ENCODE data around the gene P2RX2. TPM values are rescaled to one million over a fixed set of nuclear protein-coding genes. Genes with fewer than 3 reads are reported as not detected.

The P2RX2 gene
- total and polyA plus RNA-seq, 2 of the 4 experiments (the other 2 are of a cell fraction), result not detected

- Histone ChIP-seq H4K20me1 (ENCODE audit: insufficient read depth, low read length) (no peaks in the 10 kb centered on the region), H3K23ac (ENCODE audit: low read depth, low read length) (no peak within 1 kb of the TSS; the same call in 1 of the 2 replicates), H3K4me3 (ENCODE audit: insufficient read depth, low read depth, low read length) (peak within 1 kb of the TSS; percentile 12; the same call in 1 of the 2 replicates), H3K9ac (ENCODE audit: low read depth, low read length) (no peak within 1 kb of the TSS), H3K27ac (ENCODE audit: insufficient read depth, low read length) (no peak within 1 kb of the TSS), H3K79me1 (ENCODE audit: low read depth in 1 of 2, low read length in 2 of 2) (no peaks in the 10 kb centered on the region), H3K27me3 (ENCODE audit: control insufficient read depth, insufficient read depth, low read length) (peaks cover 21% of the 10 kb centered on the region), H3K9me1 (ENCODE audit: insufficient read depth, low read length) (no peaks in the 10 kb centered on the region), H3K4me2 (ENCODE audit: low read depth, low read length) (peak within 1 kb of the TSS; percentile 37; the same call in 1 of the 2 replicates), H3K18ac (ENCODE audit: low read depth, low read length) (no peak within 1 kb of the TSS), H3K14ac (replicated peaks; ENCODE audit: low read depth, low read length) (no peak within 1 kb of the TSS; the same call in 1 of the 2 replicates), H4K8ac (ENCODE audit: low read depth in 2 of 2, low read length in 2 of 2) (peak within 1 kb of the TSS in 1 of 2 experiments; percentile 31; a peak in 2 of 4 replicates), H3K9me3 (ENCODE audit: control insufficient read depth, insufficient read depth, low read length) (peaks cover 6% of the 10 kb centered on the region), H2BK20ac (ENCODE audit: low read depth, low read length) (no peak within 1 kb of the TSS), H2AK5ac (ENCODE audit: low read depth, low read length) (no peak within 1 kb of the TSS), H3K56ac (ENCODE audit: extremely low read depth, insufficient read depth, low read length) (no peak within 1 kb of the TSS), H2AFZ (replicated peaks; ENCODE audit: low read length, poor library complexity) (peak within 1 kb of the TSS; percentile 95), H2BK15ac (ENCODE audit: low read depth, low read length) (no peak within 1 kb of the TSS), H4K5ac (ENCODE audit: low read depth, low read length) (no peak within 1 kb of the TSS), H3K4ac (ENCODE audit: low read depth, low read length) (no peak within 1 kb of the TSS), H2BK120ac (ENCODE audit: low read depth, low read length) (no peak within 1 kb of the TSS), H4K91ac (ENCODE audit: insufficient read depth, low read depth, low read length) (no peak within 1 kb of the TSS), H3K4me1 (ENCODE audit: control insufficient read depth, insufficient read depth, low read length) (no peaks in the 10 kb centered on the region), H3K36me3 (ENCODE audit: control insufficient read depth, insufficient read depth, low read length) (no peaks in the 10 kb centered on the region), H2BK5ac (ENCODE audit: low read depth, low read length, poor library complexity, severe bottlenecking) (no peak within 1 kb of the TSS), H2AK9ac (replicated peaks; ENCODE audit: low read depth, low read length, poor library complexity) (peak within 1 kb of the TSS; percentile 82)
- no TSS peak for BruUV-seq (replicated peaks)
- ATAC-seq (ENCODE audit: low read depth) (peak; percentile 90), DNase-seq (peak; percentile 90)
- in situ Hi-C loops (cut with MboI; ENCODE audit: low sequenced_read_pairs), result no loop called here
- WGBS, 2 experiments (ENCODE audit: extremely low coverage in 2 of 2, insufficient read length in 1 of 2), result 38% methylated on average over 8 of the region's 35 CpGs; no CpG with 5 or more reads in 1 of the 2 experiments
- no peak for TF ChIP-seq NFE2L2 (IDR thresholded peaks at IDR 0.05; ENCODE audit: low read depth, low read length)
- TF ChIP-seq MXI1 (IDR thresholded peaks at IDR 0.05; ENCODE audit: borderline replicate concordance, low read depth, low read length), result no peak
- TF ChIP-seq CEBPB (IDR thresholded peaks at IDR 0.05; ENCODE audit: low read depth, low read length), result no peak
- no peak for TF ChIP-seq CTCF (conservative IDR thresholded peaks at IDR 0.05; ENCODE audit: low read depth, low read length)
- TF ChIP-seq RFX5 (IDR thresholded peaks at IDR 0.05; ENCODE audit: low read depth, low read length), result no peak
- no peak for TF ChIP-seq MAFK (IDR thresholded peaks at IDR 0.05; ENCODE audit: low read depth, low read length)
- CTCF ChIA-PET, result interaction anchor here (0.8 kb wide), 1 partner anchor 195 kb away, joined by 3 read pairs; no protein-coding TSS in a partner anchor
- intact Hi-C loops (cut with micrococcal nuclease), result loop anchor here (5.0 kb wide), 1 partner anchor 48 kb away; no protein-coding TSS in a partner anchor
- POLR2A ChIA-PET (ENCODE audit: unreplicated experiment), result no interaction called here
- dilution Hi-C loops (cut with HindIII; ENCODE audit: low sequenced_read_pairs, unreplicated experiment), result no loop called here
These were observed 8.4 kb upstream of the P2RX2 start, which contains the start of gene LRCOL1 for GRCh38 chr12:132610051-132610759. Gene LRCOL1 (minus strand): TSS chr12:132610582. CDS start chr12:132606251, 4,331 bp downstream.

Measured in IMR-90 (cell line).